Neural cell (in vitro differentiated cells): ENCODE data around the gene TIMELESS. TPM values are rescaled to one million over a fixed set of nuclear protein-coding genes. Genes with fewer than 3 reads are reported as not detected.

Experiments
- H2AFZ ChIP-seq: fragments of 200-600, 300-800 bp; sonication (generic), shearing (Covaris generic); 2 replicates; pipeline ENCODE4 v1.6.0; 2014; ENCODE audit warnings: low read depth, mild to moderate bottlenecking, antibody characterized with exemption, low read length, moderate library complexity
- H3F3A ChIP-seq: fragments of 200-600 bp; shearing (Covaris generic); 2 replicates; pipeline ENCODE4 v1.6.1; 2016; ENCODE audit warnings: mild to moderate bottlenecking, moderate library complexity, mixed read lengths, antibody characterized with exemption, low read length; ENCODE audit not compliant: insufficient read depth, poor library complexity, severe bottlenecking
- H3K27ac ChIP-seq: fragments of 200-600, 300-800 bp; sonication (generic), shearing (Covaris generic); 2 replicates; pipeline ENCODE4 v1.5.1; 2014; ENCODE audit warnings: mild to moderate bottlenecking, low read length, moderate library complexity
- H3K27me3 ChIP-seq: fragments of 300-800, 200-600 bp; sonication (generic), shearing (Covaris generic); 2 replicates; pipeline ENCODE4 v1.6.0; 2014; ENCODE audit warnings: mild to moderate bottlenecking, low read depth, low read length, moderate library complexity; ENCODE audit not compliant: insufficient read depth
- H3K36me3 ChIP-seq: fragments of 300-800, 200-600 bp; sonication (generic), shearing (Covaris generic); 2 replicates; pipeline ENCODE4 v1.5.1; 2014; ENCODE audit warnings: mild to moderate bottlenecking, antibody characterized with exemption, low read length, moderate library complexity; ENCODE audit not compliant: insufficient read depth
- H3K4me2 ChIP-seq: fragments of 300-800, 200-600 bp; sonication (generic), shearing (Covaris generic); 2 replicates; pipeline ENCODE4 v1.6.0; 2014; ENCODE audit warnings: mild to moderate bottlenecking, low read length
- H3K4me3 ChIP-seq: fragments of 300-800, 200-600 bp; sonication (generic), shearing (Covaris generic); 2 replicates; pipeline ENCODE4 v1.5.1; 2014; ENCODE audit warnings: mild to moderate bottlenecking, low read length, moderate library complexity
- H3K79me2 ChIP-seq: fragments of 200-600 bp; shearing (Covaris generic); replicated peaks from 2 replicates; pipeline ENCODE4 v1.6.0; 2014; ENCODE audit warnings: mild to moderate bottlenecking, low read length, moderate library complexity; ENCODE audit not compliant: insufficient read depth
- H3K9ac ChIP-seq: fragments of 300-800, 200-600 bp; sonication (generic), shearing (Covaris generic); 2 replicates; pipeline ENCODE4 v1.6.1; 2016; ENCODE audit warnings: mild to moderate bottlenecking, low read length, mixed read lengths
- H3K9me2 ChIP-seq: fragments of 200-600 bp; shearing (Covaris generic); 2 replicates; pipeline ENCODE4 v1.6.1; 2016; ENCODE audit warnings: mild to moderate bottlenecking, low read length, mixed read lengths; ENCODE audit not compliant: insufficient read depth
- H3K9me3 ChIP-seq: fragments of 200-600, 300-800 bp; sonication (generic), shearing (Covaris generic); 2 replicates; pipeline ENCODE4 v1.6.1; 2016; ENCODE audit warnings: mild to moderate bottlenecking, mixed run types, low read length, moderate library complexity, mixed read lengths
- H4K20me1 ChIP-seq: fragments of 200-600 bp; shearing (Covaris generic); 2 replicates; pipeline ENCODE4 v1.6.1; 2016; ENCODE audit warnings: mild to moderate bottlenecking, mixed run types; ENCODE audit not compliant: insufficient read depth
- EP300 ChIP-seq: fragments of 450-650 bp; conservative IDR thresholded peaks from 2 replicates; pipeline ENCODE4 v1.6.1; 2014; ENCODE audit warnings: antibody characterized with exemption, mild to moderate bottlenecking, moderate library complexity; ENCODE audit not compliant: poor library complexity, severe bottlenecking
- EZH2 ChIP-seq: fragments of 200-600, 300-800 bp; shearing (Covaris generic), sonication (generic); IDR thresholded peaks from 2 replicates; pipeline ENCODE4 v1.6.1; 2014; ENCODE audit warnings: antibody characterized with exemption, low read length, borderline replicate concordance, mild to moderate bottlenecking; ENCODE audit not compliant: insufficient read depth, poor library complexity, severe bottlenecking
- MXI1 ChIP-seq: fragments of 450-650 bp; conservative IDR thresholded peaks from 2 replicates; pipeline ENCODE4 v1.6.1; 2014; ENCODE audit warnings: antibody characterized with exemption, mild to moderate bottlenecking; ENCODE audit not compliant: poor library complexity, severe bottlenecking
- POLR2AphosphoS5 ChIP-seq: IDR thresholded peaks from 2 replicates; pipeline ENCODE4 v1.6.1; 2012
- RAD21 ChIP-seq: fragments of 450-650 bp; conservative IDR thresholded peaks from 2 replicates; pipeline ENCODE4 v1.6.1; 2014; ENCODE audit warnings: antibody characterized with exemption, mild to moderate bottlenecking, moderate library complexity
- REST ChIP-seq: IDR thresholded peaks from 2 replicates; pipeline ENCODE4 v1.6.1; 2012; ENCODE audit warnings: borderline replicate concordance
- SMC3 ChIP-seq: fragments of 450-650 bp; conservative IDR thresholded peaks from 2 replicates; pipeline ENCODE4 v1.6.1; 2014; ENCODE audit warnings: antibody characterized with exemption, mild to moderate bottlenecking, moderate library complexity; ENCODE audit not compliant: poor library complexity
- TAF1 ChIP-seq: IDR thresholded peaks from 2 replicates; pipeline ENCODE4 v1.6.1; 2012; ENCODE audit warnings: low read depth
- polyA plus RNA-seq: library from polyadenylated mRNA; depleted of rRNA; stranded (reverse); fragments of >200 nt; gene quantifications from 2 replicates; pipeline ENCODE4 v1.2.3, GENCODE V29; 2014
- TF ChIP-seq, protein P1 (sequence below): fragments of 450-650 bp; IDR thresholded peaks from 2 replicates; pipeline ENCODE4 v1.5.1; 2014; ENCODE audit warnings: antibody characterized with exemption, mild to moderate bottlenecking, moderate library complexity; ENCODE audit not compliant: poor library complexity, severe bottlenecking

The TIMELESS gene
- polyA plus RNA-seq, 1 donor from 2014 or later, result 2.5 TPM

DNA sequence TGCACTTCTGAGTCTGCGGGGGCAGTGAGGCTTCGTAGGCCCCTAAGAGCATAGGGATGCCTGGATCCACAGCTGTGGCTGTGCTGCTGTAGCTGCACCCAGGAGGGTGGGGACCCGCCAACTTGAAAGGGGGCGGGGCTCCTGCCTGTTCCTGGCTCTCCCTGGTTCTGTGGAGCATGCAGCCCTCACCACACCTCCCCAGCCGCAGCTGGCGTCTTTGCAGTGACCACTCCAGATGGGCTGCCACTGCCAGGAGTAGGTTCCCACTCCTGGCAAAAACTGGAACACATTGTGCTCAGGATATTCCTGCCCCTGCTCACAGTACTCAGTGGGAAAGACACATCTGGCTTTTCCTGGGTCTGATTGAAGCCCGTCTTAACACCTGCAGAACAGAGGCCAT, 35.8 kb downstream of the TIMELESS start:
- H3F3A ChIP-seq, result no peaks in the 10 kb centered on the region
- H4K20me1 ChIP-seq, result no peaks in the 10 kb centered on the region
- no peaks in the 10 kb centered on the region for H3K79me2 ChIP-seq
- TF ChIP-seq EZH2 (no peak), EP300 (no peak), RAD21 (no peak), MXI1 (no peak), POLR2AphosphoS5 (no peak), TAF1 (no peak), REST (no peak), SMC3 (no peak)
- TF ChIP-seq, protein P1, sequence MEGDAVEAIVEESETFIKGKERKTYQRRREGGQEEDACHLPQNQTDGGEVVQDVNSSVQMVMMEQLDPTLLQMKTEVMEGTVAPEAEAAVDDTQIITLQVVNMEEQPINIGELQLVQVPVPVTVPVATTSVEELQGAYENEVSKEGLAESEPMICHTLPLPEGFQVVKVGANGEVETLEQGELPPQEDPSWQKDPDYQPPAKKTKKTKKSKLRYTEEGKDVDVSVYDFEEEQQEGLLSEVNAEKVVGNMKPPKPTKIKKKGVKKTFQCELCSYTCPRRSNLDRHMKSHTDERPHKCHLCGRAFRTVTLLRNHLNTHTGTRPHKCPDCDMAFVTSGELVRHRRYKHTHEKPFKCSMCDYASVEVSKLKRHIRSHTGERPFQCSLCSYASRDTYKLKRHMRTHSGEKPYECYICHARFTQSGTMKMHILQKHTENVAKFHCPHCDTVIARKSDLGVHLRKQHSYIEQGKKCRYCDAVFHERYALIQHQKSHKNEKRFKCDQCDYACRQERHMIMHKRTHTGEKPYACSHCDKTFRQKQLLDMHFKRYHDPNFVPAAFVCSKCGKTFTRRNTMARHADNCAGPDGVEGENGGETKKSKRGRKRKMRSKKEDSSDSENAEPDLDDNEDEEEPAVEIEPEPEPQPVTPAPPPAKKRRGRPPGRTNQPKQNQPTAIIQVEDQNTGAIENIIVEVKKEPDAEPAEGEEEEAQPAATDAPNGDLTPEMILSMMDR, result no peak
- H3K36me3 ChIP-seq, result no peaks in the 10 kb centered on the region
- no peak overlapping the region for H3K27ac ChIP-seq
- H3K9ac ChIP-seq, result no peak overlapping the region
- no peaks in the 10 kb centered on the region for H3K9me2 ChIP-seq
- no peak overlapping the region for H3K4me2 ChIP-seq
- no peak overlapping the region for H2AFZ ChIP-seq
- no peaks in the 10 kb centered on the region for H3K27me3 ChIP-seq
- H3K9me3 ChIP-seq, result no peaks in the 10 kb centered on the region
- H3K4me3 ChIP-seq, result no peak overlapping the region

DNA sequence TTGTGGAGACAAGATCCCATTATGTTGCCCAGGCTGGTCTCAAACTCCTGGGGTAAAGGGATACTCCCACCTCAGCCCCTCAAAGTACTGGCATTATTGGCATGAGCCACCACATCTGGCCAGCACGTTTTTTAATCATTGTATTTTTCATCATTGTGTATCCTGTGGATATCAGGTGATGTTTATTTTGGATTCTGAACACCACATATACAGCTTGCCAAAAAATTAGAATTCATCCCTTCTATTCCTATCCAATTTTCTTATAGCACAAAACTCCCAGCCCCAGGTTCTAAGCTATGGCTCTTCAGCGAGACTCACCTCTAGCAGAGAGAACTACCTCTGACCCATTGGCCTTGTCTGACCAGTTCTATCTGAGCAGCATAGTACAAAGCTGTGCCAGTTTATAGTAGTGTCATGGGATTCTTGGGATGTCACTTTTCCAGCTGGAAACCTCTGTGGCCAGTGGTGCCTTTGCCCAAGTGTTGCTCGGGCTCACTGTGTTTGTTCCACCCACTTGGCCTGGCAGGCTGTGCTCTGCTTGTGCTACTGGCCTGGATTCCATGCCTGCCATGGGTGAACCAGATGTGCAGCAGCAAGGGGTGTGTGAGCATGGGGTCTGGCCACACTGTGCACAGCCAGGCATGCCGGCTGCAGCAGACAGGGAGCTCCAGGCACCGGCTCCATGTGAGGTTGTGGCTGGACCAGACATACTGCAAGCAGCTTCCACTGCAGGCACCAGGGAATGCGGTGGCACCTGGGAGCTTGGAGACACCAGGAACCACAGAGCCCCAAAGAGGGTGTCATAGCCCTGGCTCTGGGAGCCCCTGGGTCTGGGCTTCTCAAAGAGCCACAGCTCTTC, 37.2 kb downstream of the TIMELESS start:
- no peaks in the 10 kb centered on the region for H4K20me1 ChIP-seq
- no peak for TF ChIP-seq POLR2AphosphoS5
- TF ChIP-seq EP300, result no peak
- TF ChIP-seq MXI1, result no peak
- TF ChIP-seq EZH2, result no peak
- TF ChIP-seq REST, result no peak
- no peak for TF ChIP-seq RAD21
- no peak for TF ChIP-seq SMC3
- TF ChIP-seq TAF1, result no peak
- TF ChIP-seq, protein P1, result no peak
- H3K9ac ChIP-seq, result no peak overlapping the region
- no peaks in the 10 kb centered on the region for H3K9me3 ChIP-seq
- no peaks in the 10 kb centered on the region for H3K79me2 ChIP-seq
- H2AFZ ChIP-seq, result no peak overlapping the region
- H3K27me3 ChIP-seq, result no peaks in the 10 kb centered on the region
- H3K4me3 ChIP-seq, result no peak overlapping the region
- H3K4me2 ChIP-seq, result no peak overlapping the region
- no peaks in the 10 kb centered on the region for H3K9me2 ChIP-seq
- no peak overlapping the region for H3K27ac ChIP-seq
- no peaks in the 10 kb centered on the region for H3F3A ChIP-seq
- no peaks in the 10 kb centered on the region for H3K36me3 ChIP-seq
